ENCODE data around the gene CTDSPL. TPM values are rescaled to one million over a fixed set of nuclear protein-coding genes. Genes with fewer than 3 reads are reported as not detected.
A peak's percentile ranks its signal among the peaks of the same experiment; 100 is the strongest.

CTDSPL gene
- total and polyA plus RNA-seq, 10 of the 15 experiments (the other 5 are each of a cell fraction or from before 2014, with no cell fraction given) = 0.05 to 0.51 (median 0.18) TPM; not detected in 6

GRCh38 chr3:38001456-38002081 is 139.9 kb downstream of the CTDSPL start:
- no peaks in the 10 kb centered on the region for H3K79me2 ChIP-seq (ENCODE audit: control insufficient read depth, insufficient read depth, low read length)
- H4K20me1 ChIP-seq (ENCODE audit: control insufficient read depth, insufficient read depth) = no peaks in the 10 kb centered on the region
- SMC1A ChIA-PET (ENCODE audit: uncharacterized antibody, unreplicated experiment) = interaction anchor here (0.7 kb wide), 1 partner anchor 27 kb away, joined by 3 read pairs; no protein-coding TSS in a partner anchor
- WGBS (ENCODE audit: insufficient coverage, insufficient replicate concordance, low lambda C conversion rate, missing lambda C conversion rate) = 88% methylated on average over 9 of the region's 9 CpGs
- TF ChIP-seq, protein P1, sequence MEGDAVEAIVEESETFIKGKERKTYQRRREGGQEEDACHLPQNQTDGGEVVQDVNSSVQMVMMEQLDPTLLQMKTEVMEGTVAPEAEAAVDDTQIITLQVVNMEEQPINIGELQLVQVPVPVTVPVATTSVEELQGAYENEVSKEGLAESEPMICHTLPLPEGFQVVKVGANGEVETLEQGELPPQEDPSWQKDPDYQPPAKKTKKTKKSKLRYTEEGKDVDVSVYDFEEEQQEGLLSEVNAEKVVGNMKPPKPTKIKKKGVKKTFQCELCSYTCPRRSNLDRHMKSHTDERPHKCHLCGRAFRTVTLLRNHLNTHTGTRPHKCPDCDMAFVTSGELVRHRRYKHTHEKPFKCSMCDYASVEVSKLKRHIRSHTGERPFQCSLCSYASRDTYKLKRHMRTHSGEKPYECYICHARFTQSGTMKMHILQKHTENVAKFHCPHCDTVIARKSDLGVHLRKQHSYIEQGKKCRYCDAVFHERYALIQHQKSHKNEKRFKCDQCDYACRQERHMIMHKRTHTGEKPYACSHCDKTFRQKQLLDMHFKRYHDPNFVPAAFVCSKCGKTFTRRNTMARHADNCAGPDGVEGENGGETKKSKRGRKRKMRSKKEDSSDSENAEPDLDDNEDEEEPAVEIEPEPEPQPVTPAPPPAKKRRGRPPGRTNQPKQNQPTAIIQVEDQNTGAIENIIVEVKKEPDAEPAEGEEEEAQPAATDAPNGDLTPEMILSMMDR (IDR thresholded peaks at IDR 0.05 in 2 of 3, conservative IDR thresholded peaks at IDR 0.05 in 1 of 3; ENCODE audit: control insufficient read depth in 2 of 3, extremely low read depth in 1 of 3, insufficient read depth in 1 of 3, low read depth in 3 of 3, low read length in 3 of 3) = peak in 1 of 3 experiments; percentile 18; a peak in 1 of 6 replicates
- no peak for TF ChIP-seq STAT3 (IDR thresholded peaks at IDR 0.05; ENCODE audit: low read depth, low read length)
- no peak for DNase-seq (ENCODE audit: low read depth, low spot score)
- no peak overlapping the region for H3K9ac ChIP-seq (ENCODE audit: control insufficient read depth, insufficient read depth, low read length)
- no peak overlapping the region for H2AFZ ChIP-seq (ENCODE audit: control insufficient read depth, low read depth, low read length)
- FAIRE-seq = no peak
- H3K4me2 ChIP-seq (ENCODE audit: control insufficient read depth, insufficient read depth) = no peak overlapping the region
- POLR2A ChIA-PET = interaction anchor here (0.6 to 1.2 kb wide), 2 partner anchors 21 to 65 kb away, joined by 3 to 7 read pairs; no protein-coding TSS in a partner anchor
- H3K4me1 ChIP-seq (ENCODE audit: control insufficient read depth, insufficient read depth, low read length) = peaks cover 9% of the 10 kb centered on the region
- peaks cover 0 to 3% of the 10 kb centered on the region in 2 experiments; a peak in 2 of 4 replicates for H3K36me3 ChIP-seq (ENCODE audit: control insufficient read depth in 2 of 2, insufficient read depth in 2 of 2, low read length in 1 of 2)
- CTCF ChIA-PET = interaction anchor here (1.1 to 1.5 kb wide), 2 partner anchors 27 to 342 kb away, joined by 4 to 5 read pairs; no protein-coding TSS in a partner anchor
- H3K27ac ChIP-seq (ENCODE audit: control insufficient read depth, insufficient read depth) = no peak overlapping the region
- RAD21 ChIA-PET (ENCODE audit: unreplicated experiment) = interaction anchor here (1.0 to 1.9 kb wide), 2 partner anchors 27 to 29 kb away, joined by 3 to 9 read pairs; no protein-coding TSS in a partner anchor
- H3K9me3 ChIP-seq (replicated peaks; ENCODE audit: control insufficient read depth, insufficient read depth, low read length) = no peaks in the 10 kb centered on the region
- no TSS peak for BruUV-seq (replicated peaks)
- ATAC-seq = no peak
- in situ Hi-C loops (cut with MboI) = no loop called here
- no peaks in the 10 kb centered on the region for H3K27me3 ChIP-seq (replicated peaks in 1 of 2; ENCODE audit: control insufficient read depth in 2 of 2, insufficient read depth in 2 of 2, low read length in 1 of 2)
- H3K4me3 ChIP-seq = no peak overlapping the region
- intact Hi-C loops (cut with micrococcal nuclease; ENCODE audit: unreplicated experiment) = no loop called here

All from GM12878 (cell line).